Measurements from ENCODE around the gene RASA3. TPM values are rescaled to one million over a fixed set of nuclear protein-coding genes. Genes with fewer than 3 reads are reported as not detected.

RASA3 gene
- total RNA-seq, 2 donors from 2014 or later: 6.3 to 12.0 TPM

GRCh38 chr13:113955691-113956090 lies 176.7 kb downstream of the RASA3 start:
- DNase-seq: no peak
- Mint-ChIP-seq H3K27me3 (ENCODE audit: insufficient read depth) (peaks cover 11% of the 10 kb centered on the region), H3K4me3 (no peak overlapping the region), H3K36me3 (ENCODE audit: low read depth) (peaks cover 5% of the 10 kb centered on the region), H3K9me3 (peaks cover 63% of the 10 kb centered on the region), H3K4me1 (no peaks in the 10 kb centered on the region), H3K27ac (no peak overlapping the region)
- H3K9me3 ChIP-seq (ENCODE audit: control insufficient read depth, low read length): peaks cover 26% of the 10 kb centered on the region
- H3K27me3 ChIP-seq (ENCODE audit: control insufficient read depth, insufficient read depth, low read length, poor library complexity, severe bottlenecking): no peaks in the 10 kb centered on the region
- TF ChIP-seq CTCF (conservative IDR thresholded peaks at IDR 0.05): no peak
- H3K4me3 ChIP-seq (ENCODE audit: low read length): no peak overlapping the region
- H3K9ac ChIP-seq (ENCODE audit: extremely low read depth, low read length, poor library complexity, severe bottlenecking): no peak overlapping the region
- no peak overlapping the region for H3K27ac ChIP-seq (ENCODE audit: low read depth, low read length)
- 90 to 92% methylated on average over 27 of the region's 27 CpGs for WGBS, 2 experiments (ENCODE audit: insufficient coverage in 1 of 2, insufficient read length in 1 of 2)
- no peaks in the 10 kb centered on the region for H3K4me1 ChIP-seq (ENCODE audit: control insufficient read depth, insufficient read depth, low read length)
- no peaks in the 10 kb centered on the region for H3K36me3 ChIP-seq (ENCODE audit: control insufficient read depth, insufficient read depth, low read length)

- no peak overlapping the region for H3K27ac ChIP-seq (ENCODE audit: low read depth, low read length)
- H3K4me3 Mint-ChIP-seq: no peak overlapping the region
- no peak overlapping the region for H3K4me3 ChIP-seq (ENCODE audit: low read length)
- no peak overlapping the region for H3K27ac Mint-ChIP-seq
- no peaks in the 10 kb centered on the region for H3K27me3 ChIP-seq (ENCODE audit: control insufficient read depth, insufficient read depth, low read length, poor library complexity, severe bottlenecking)
- TF ChIP-seq CTCF (conservative IDR thresholded peaks at IDR 0.05): no peak
- H3K4me1 ChIP-seq (ENCODE audit: control insufficient read depth, insufficient read depth, low read length): no peaks in the 10 kb centered on the region
- H3K36me3 ChIP-seq (ENCODE audit: control insufficient read depth, insufficient read depth, low read length): no peaks in the 10 kb centered on the region
- peaks cover 59% of the 10 kb centered on the region for H3K9me3 Mint-ChIP-seq
- H3K4me1 Mint-ChIP-seq: no peaks in the 10 kb centered on the region
- peaks cover 21% of the 10 kb centered on the region for H3K9me3 ChIP-seq (ENCODE audit: control insufficient read depth, low read length)
- WGBS, 2 experiments (ENCODE audit: insufficient coverage in 1 of 2, insufficient read length in 1 of 2): 94 to 95% methylated on average over 28 to 29 of the region's 29 CpGs
- DNase-seq: no peak
- peaks cover 2% of the 10 kb centered on the region for H3K36me3 Mint-ChIP-seq (ENCODE audit: low read depth)
- no peak overlapping the region for H3K9ac ChIP-seq (ENCODE audit: extremely low read depth, low read length, poor library complexity, severe bottlenecking)
- peaks cover 11% of the 10 kb centered on the region for H3K27me3 Mint-ChIP-seq (ENCODE audit: insufficient read depth)
These were observed 177.2 kb downstream of the RASA3 start for GRCh38 chr13:113955235-113955634.

GRCh38 chr13:113954046-113954835 lies 178.2 kb downstream of the RASA3 start:
- H3K4me1 Mint-ChIP-seq: no peaks in the 10 kb centered on the region
- Histone ChIP-seq H3K9me3 (ENCODE audit: control insufficient read depth, low read length) (peaks cover 17% of the 10 kb centered on the region), H3K9ac (ENCODE audit: extremely low read depth, low read length, poor library complexity, severe bottlenecking) (no peak overlapping the region), H3K27me3 (ENCODE audit: control insufficient read depth, insufficient read depth, low read length, poor library complexity, severe bottlenecking) (no peaks in the 10 kb centered on the region), H3K36me3 (ENCODE audit: control insufficient read depth, insufficient read depth, low read length) (no peaks in the 10 kb centered on the region), H3K4me3 (ENCODE audit: low read length) (no peak overlapping the region), H3K4me1 (ENCODE audit: control insufficient read depth, insufficient read depth, low read length) (no peaks in the 10 kb centered on the region), H3K27ac (ENCODE audit: low read depth, low read length) (no peak overlapping the region)
- H3K9me3 Mint-ChIP-seq: peaks cover 49% of the 10 kb centered on the region
- H3K27me3 Mint-ChIP-seq (ENCODE audit: insufficient read depth): peaks cover 8% of the 10 kb centered on the region
- peaks cover 2% of the 10 kb centered on the region for H3K36me3 Mint-ChIP-seq (ENCODE audit: low read depth)
- no peak overlapping the region for H3K27ac Mint-ChIP-seq
- no peak for TF ChIP-seq CTCF (conservative IDR thresholded peaks at IDR 0.05)
- WGBS, 2 experiments (ENCODE audit: insufficient coverage in 1 of 2, insufficient read length in 1 of 2): 84 to 89% methylated on average over 12 to 20 of the region's 20 CpGs
- H3K4me3 Mint-ChIP-seq: no peak overlapping the region
- no peak for DNase-seq
